Measurements from ENCODE around the gene ERG28.
"Not testable (repeated sequence)": the region's sequence is repeated elsewhere in the genome, so short reads cannot be mapped to it uniquely, and the experiment has no call there.

ERG28 gene

GRCh38 chr14:75625034-75625433, 35.6 kb downstream of the ERG28 start:
- no peak for DNase-seq (ENCODE audit: low read depth)

- no peak for DNase-seq (ENCODE audit: low read depth)
Observed at GRCh38 chr14:75619548-75619947, 41.1 kb downstream of the ERG28 start.

- no peak for DNase-seq (ENCODE audit: low read depth)
Observed at GRCh38 chr14:75615200-75615599, 45.5 kb downstream of the ERG28 start.

- no peak for DNase-seq (ENCODE audit: low read depth)
Observed at GRCh38 chr14:75614179-75614578, 46.5 kb downstream of the ERG28 start.

- no peak for DNase-seq (ENCODE audit: low read depth)
Observed at GRCh38 chr14:75612157-75612556, 48.5 kb downstream of the ERG28 start.

- no peak for DNase-seq (ENCODE audit: low read depth)
Observed at GRCh38 chr14:75610834-75611233, 49.8 kb downstream of the ERG28 start.

- no peak for DNase-seq (ENCODE audit: low read depth)
Observed at GRCh38 chr14:75609606-75610475, 50.8 kb downstream of the ERG28 start.

GRCh38 chr14:75609116-75609515, 51.6 kb downstream of the ERG28 start:
- DNase-seq (ENCODE audit: low read depth) = no peak

- DNase-seq (ENCODE audit: low read depth) = no peak
Observed at GRCh38 chr14:75607842-75608640, 52.6 kb downstream of the ERG28 start.

GRCh38 chr14:75607044-75607443, 53.6 kb downstream of the ERG28 start:
- DNase-seq (ENCODE audit: low read depth) = no peak

- DNase-seq (ENCODE audit: low read depth) = no peak
Observed at GRCh38 chr14:75605916-75606315, 54.8 kb downstream of the ERG28 start.

- DNase-seq (ENCODE audit: low read depth) = no peak
Observed at GRCh38 chr14:75604979-75605851, 55.5 kb downstream of the ERG28 start.

GRCh38 chr14:75602503-75602902, 58.2 kb downstream of the ERG28 start:
- no peak for DNase-seq (ENCODE audit: low read depth)

GRCh38 chr14:75601061-75601460, 59.6 kb downstream of the ERG28 start:
- not testable (repeated sequence) for DNase-seq (ENCODE audit: low read depth)

- not testable (repeated sequence) for DNase-seq (ENCODE audit: low read depth)
Observed at GRCh38 chr14:75600100-75600499, 60.6 kb downstream of the ERG28 start.

Data from stimulated activated CD4-positive, alpha-beta T cell treated with anti-CD3 and anti-CD28 coated beads, Interleukin-2, amount 100 ng/mL, for 4 hours (primary cell).